ENCODE measurements around the gene PARP1. TPM values are rescaled to one million over a fixed set of nuclear protein-coding genes. Genes with fewer than 3 reads are reported as not detected.

The PARP1 gene
- total RNA-seq, 1 experiment from 2014 or later, result 376 TPM

- TF ChIP-seq ARID4B (CRISPR knock-in tag; IDR thresholded peaks at IDR 0.05; ENCODE audit: borderline replicate concordance) (no peak), ATF2 (CRISPR knock-in tag; IDR thresholded peaks at IDR 0.05; ENCODE audit: borderline replicate concordance, low read depth) (no peak), TP53 (CRISPR knock-in tag; IDR thresholded peaks at IDR 0.05) (no peak), ZNF232 (CRISPR knock-in tag; IDR thresholded peaks at IDR 0.05) (0 out of 2 replicates have a peak, but pooled peaks have one; percentile 35), SP1 (CRISPR knock-in tag; conservative IDR thresholded peaks at IDR 0.05) (peak; percentile 91), MXD4 (CRISPR knock-in tag; IDR thresholded peaks at IDR 0.05; ENCODE audit: borderline replicate concordance) (no peak), IRF2 (CRISPR knock-in tag; IDR thresholded peaks at IDR 0.05; ENCODE audit: borderline replicate concordance, low read depth) (no peak), ZBTB21 (CRISPR knock-in tag; IDR thresholded peaks at IDR 0.05; ENCODE audit: borderline replicate concordance) (no peak), RELA (CRISPR knock-in tag; IDR thresholded peaks at IDR 0.05; ENCODE audit: borderline replicate concordance) (no peak), OVOL2 (CRISPR knock-in tag; IDR thresholded peaks at IDR 0.05; ENCODE audit: borderline replicate concordance) (no peak), CREB1 (CRISPR knock-in tag; IDR thresholded peaks at IDR 0.05) (no peak), ZNF671 (CRISPR knock-in tag; IDR thresholded peaks at IDR 0.05) (no peak), ZMAT4 (CRISPR knock-in tag; IDR thresholded peaks at IDR 0.05) (no peak), NFE2L1 (CRISPR knock-in tag; IDR thresholded peaks at IDR 0.05) (no peak), E2F5 (CRISPR knock-in tag; IDR thresholded peaks at IDR 0.05) (0 out of 2 replicates have a peak, but pooled peaks have one; percentile 61), ERG (CRISPR knock-in tag; IDR thresholded peaks at IDR 0.05) (no peak), ZNF423 (CRISPR knock-in tag; IDR thresholded peaks at IDR 0.05) (peak; percentile 75)
- TF ChIP-seq, protein P1, sequence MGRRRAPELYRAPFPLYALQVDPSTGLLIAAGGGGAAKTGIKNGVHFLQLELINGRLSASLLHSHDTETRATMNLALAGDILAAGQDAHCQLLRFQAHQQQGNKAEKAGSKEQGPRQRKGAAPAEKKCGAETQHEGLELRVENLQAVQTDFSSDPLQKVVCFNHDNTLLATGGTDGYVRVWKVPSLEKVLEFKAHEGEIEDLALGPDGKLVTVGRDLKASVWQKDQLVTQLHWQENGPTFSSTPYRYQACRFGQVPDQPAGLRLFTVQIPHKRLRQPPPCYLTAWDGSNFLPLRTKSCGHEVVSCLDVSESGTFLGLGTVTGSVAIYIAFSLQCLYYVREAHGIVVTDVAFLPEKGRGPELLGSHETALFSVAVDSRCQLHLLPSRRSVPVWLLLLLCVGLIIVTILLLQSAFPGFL (CRISPR knock-in tag; IDR thresholded peaks at IDR 0.05; ENCODE audit: borderline replicate concordance), result no peak
- TF ChIP-seq, protein P2, sequence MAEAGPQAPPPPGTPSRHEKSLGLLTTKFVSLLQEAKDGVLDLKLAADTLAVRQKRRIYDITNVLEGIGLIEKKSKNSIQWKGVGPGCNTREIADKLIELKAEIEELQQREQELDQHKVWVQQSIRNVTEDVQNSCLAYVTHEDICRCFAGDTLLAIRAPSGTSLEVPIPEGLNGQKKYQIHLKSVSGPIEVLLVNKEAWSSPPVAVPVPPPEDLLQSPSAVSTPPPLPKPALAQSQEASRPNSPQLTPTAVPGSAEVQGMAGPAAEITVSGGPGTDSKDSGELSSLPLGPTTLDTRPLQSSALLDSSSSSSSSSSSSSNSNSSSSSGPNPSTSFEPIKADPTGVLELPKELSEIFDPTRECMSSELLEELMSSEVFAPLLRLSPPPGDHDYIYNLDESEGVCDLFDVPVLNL (CRISPR knock-in tag; IDR thresholded peaks at IDR 0.05; ENCODE audit: borderline replicate concordance, low read depth), result no peak
Observed at GRCh38 chr1:226407497-226408284, at the start of gene PARP1 (continued).

Data from WTC11 (cell line).